ENCODE measurements around the gene DYNC1H1.
"Not testable (repeated sequence)": the region's sequence is repeated elsewhere in the genome, so short reads cannot be mapped to it uniquely, and the experiment has no call there.

Gene DYNC1H1

GRCh38 chr14:101965770-101966722 lies 1.7 kb downstream of the DYNC1H1 start:
- no peak for DNase-seq

DNA sequence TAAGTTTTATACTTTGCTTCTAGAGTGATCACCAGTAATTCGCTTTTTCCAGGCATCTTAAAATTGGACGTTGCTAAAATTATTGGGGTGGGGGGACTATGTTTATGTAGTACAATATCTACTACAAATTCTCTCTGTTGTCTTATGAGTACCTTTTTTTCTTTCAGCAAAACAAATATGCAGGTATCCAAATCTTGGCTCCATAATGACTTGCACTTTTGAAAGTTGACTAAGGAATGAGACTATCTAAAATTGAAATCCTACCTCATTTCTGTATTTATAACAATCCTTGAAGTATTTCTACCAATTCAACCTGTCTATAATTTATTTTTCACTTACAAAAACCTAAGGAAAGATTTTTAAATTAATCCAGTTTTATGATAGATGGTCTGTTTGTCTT lies 2.4 kb downstream of the DYNC1H1 start:
- DNase-seq, result no peak

DNA sequence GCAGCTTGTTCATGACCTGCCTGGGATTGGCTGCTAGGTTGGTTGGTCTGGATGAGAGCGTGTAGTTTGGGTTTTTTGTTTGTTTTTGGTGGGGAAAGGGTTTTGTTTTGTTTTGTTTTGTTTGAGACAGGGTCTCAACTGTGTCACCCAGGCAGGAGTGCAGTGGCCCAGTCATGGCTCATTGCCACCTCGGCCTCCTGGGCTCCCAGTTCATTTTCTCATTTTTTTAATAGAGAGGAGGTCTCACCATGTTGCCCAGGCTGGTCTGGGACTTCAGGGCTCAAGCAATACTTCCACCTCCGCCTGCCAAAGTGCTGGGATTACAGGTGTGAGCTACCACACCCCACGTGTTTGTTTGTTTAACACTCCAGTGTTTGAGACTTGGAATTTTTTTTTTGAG lies 3.8 kb downstream of the DYNC1H1 start:
- DNase-seq, result no peak

DNA sequence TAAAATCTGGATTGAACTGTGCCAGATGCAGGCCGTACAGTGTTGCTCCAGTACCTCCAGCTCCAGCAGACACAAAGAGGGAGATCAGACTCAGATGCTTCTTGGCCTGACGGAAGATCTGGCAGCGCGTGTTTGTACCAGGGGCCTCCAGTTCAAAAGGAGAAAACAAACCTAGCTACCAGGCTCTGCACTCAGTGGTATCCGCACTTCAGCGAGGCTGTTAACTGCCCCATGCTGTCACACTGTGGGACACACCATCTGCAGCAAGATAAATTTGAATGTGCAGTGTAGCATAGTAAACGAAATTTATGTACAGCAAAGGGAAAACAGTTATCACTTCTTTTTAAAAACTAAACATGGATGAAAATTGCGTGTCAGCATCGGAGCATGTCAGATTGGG lies 5.1 kb downstream of the DYNC1H1 start:
- no peak for DNase-seq

- no peak for DNase-seq
Observed at GRCh38 chr14:101970830-101971400, 6.5 kb downstream of the DYNC1H1 start.

- DNase-seq, result not testable (repeated sequence)
Observed at GRCh38 chr14:101971458-101971857, 7.1 kb downstream of the DYNC1H1 start.

- no peak for DNase-seq
Observed at GRCh38 chr14:101972126-101972866, 7.9 kb downstream of the DYNC1H1 start.

GRCh38 chr14:101973356-101973755 lies 9.0 kb downstream of the DYNC1H1 start:
- no peak for DNase-seq

GRCh38 chr14:101975231-101975630 lies 10.9 kb downstream of the DYNC1H1 start:
- no peak for DNase-seq

DNA sequence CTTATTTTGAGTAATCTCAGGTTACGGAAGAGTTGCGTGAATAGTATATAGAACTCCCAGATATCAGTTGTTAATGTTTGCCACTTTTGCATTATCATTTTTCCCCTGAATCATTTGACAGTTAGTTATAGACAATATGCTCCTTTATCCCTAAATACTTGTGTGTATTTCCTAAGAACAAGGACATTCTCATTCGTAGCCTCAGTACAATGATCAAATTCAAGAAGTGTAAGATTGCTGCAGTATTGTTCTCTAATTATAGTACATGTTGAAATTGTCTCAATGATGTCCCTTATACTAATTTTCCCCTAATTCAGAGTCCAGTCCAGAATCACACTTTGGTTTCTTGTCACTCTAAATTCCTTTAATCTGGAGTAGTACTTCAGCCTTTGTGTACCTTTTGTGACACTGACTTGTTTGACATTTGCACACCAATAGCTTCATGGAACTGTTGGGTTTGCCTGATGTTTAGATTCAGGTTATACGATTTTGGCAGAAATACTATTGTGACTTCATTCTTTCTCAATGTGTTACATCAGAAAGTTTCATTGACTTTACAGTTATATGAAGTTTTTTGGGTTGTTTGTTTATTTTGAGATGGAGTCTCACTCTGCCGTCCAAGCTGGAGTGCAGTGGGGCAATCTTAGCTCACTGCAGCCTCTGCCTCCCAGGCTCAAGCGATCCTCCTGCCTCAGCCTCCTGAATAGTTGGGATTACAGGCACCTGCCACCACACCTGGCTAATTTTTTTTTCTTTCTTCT lies 13.1 kb downstream of the DYNC1H1 start:
- no peak for DNase-seq

- no peak for DNase-seq
Observed at GRCh38 chr14:101979666-101980065, 15.3 kb downstream of the DYNC1H1 start.

- no peak for DNase-seq
Observed at GRCh38 chr14:101980251-101980650, 15.9 kb downstream of the DYNC1H1 start.

DNA sequence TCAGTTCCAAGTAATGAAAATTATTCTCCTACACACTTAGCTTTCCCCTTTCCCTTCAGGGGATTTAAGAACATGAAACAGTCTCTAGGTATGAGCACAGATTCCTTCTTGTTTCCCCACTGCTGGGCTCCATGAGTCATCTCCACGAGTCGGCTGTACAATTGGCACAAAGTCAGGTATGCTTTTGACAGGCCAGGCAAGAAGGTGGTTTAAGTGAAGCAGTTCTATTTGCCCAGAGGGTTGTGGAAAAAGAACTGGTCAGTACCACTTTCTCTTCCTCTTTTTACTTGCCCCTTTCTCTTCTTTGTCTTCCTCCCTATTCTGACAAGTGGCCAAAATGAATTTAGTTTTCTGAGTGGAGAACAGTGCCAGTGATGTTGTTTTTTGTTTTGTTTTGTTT lies 16.3 kb downstream of the DYNC1H1 start:
- DNase-seq, result no peak

DNA sequence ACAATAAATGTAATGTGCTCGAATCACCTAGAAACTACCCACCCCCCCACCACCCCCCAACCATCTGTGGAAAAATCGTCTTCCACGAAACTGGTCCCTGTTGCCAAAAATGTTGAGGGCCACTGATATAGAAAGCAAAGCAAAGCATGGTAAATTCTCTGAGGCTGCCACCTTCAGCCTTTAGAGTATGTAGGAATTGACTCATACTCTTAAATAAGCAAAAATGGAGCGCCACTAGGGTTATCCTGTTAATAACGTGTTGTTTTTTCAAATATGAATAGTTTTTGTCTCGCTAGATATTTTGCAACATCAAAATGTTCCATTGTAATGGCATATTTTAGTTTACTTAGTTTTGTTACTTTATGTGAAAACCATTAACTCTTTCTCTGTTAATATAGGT lies 18.2 kb downstream of the DYNC1H1 start:
- DNase-seq, result no peak

- not testable (repeated sequence) for DNase-seq
Observed at GRCh38 chr14:101984831-101985230, 20.5 kb downstream of the DYNC1H1 start.

- DNase-seq, result no peak
Observed at GRCh38 chr14:101985957-101986356, 21.6 kb downstream of the DYNC1H1 start.

- DNase-seq, result no peak
Observed at GRCh38 chr14:101986953-101987352, 22.6 kb downstream of the DYNC1H1 start.

GRCh38 chr14:101988377-101988776 lies 24.0 kb downstream of the DYNC1H1 start:
- no peak for DNase-seq

DNA sequence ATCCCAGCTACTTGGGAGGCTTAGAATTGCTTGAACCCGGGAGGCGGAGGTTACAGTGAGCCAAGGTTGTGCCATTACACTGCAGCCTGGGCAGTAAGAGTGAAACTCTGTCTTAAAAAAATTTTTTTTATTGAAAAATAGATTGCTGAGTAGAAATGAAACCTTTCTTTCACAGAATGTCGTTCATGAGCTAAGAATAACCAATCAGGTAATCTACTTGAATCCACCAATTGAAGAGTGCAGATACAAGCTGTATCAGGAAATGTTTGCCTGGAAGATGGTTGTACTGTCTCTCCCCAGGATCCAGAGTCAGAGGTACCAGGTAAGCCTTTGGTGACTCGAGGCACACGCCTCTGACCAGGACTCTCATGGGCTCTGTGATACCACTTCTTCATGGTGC lies 27.0 kb downstream of the DYNC1H1 start:
- no peak for DNase-seq

DNA sequence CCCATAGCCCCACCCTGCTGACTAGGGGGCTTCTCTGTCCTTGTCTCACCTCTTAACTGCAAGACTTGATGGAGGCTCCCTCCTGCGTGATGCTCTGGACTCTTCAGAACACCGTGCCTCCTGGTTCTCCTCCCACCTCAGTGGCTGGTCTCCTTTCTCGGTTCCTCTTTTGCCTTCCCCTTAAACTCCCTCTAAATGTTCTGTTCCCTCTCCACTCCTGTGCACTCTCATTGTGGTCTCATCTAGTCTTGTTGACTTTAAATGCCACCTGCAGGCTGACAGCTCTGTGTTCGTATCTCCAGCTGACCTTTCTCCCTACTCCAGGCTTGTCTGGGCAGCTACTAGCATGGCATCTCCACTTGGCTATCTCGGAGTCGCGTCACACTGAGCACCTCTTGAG lies 28.3 kb downstream of the DYNC1H1 start:
- DNase-seq, result no peak

- DNase-seq, result no peak
Observed at GRCh38 chr14:101997429-101998336, 33.3 kb downstream of the DYNC1H1 start.

DNA sequence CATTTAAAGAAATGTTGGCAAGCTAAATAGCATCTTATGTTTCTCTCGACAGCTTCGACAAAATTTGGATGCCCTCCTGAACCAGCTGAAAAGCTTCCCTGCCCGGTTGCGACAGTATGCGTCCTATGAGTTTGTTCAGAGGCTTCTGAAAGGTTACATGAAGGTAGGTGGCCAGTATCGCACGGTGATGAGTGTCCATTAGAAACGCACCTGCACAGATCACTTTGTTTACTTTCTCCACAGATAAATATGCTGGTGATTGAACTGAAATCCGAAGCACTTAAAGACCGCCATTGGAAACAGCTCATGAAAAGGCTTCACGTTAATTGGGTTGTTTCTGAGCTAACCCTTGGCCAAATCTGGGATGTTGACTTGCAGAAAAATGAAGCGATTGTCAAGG lies 36.5 kb downstream of the DYNC1H1 start:
- DNase-seq, result no peak

All from stimulated activated CD4-positive, alpha-beta T cell treated with anti-CD3 and anti-CD28 coated beads, Interleukin-4, amount 100 ng/mL, for 4 hours (primary cell).